ENCODE results near the gene INPP4A. TPM values are rescaled to one million over a fixed set of nuclear protein-coding genes. Genes with fewer than 3 reads are reported as not detected.

Gene INPP4A
- total and polyA plus RNA-seq, 2 donors (not counting 3 experiments of a cell fraction or from before 2014, with no cell fraction given): 14.9 to 28.8 TPM

GRCh38 chr2:98554116-98554861, 109.6 kb downstream of the INPP4A start:
- Histone ChIP-seq H3K9me3 (replicated peaks; ENCODE audit: control insufficient read depth, insufficient read depth, low read length) (no peaks in the 10 kb centered on the region), H3K9ac (replicated peaks; ENCODE audit: extremely low read depth, insufficient read depth, low read length) (no peak overlapping the region), H3K4me1 (ENCODE audit: control insufficient read depth, extremely low read depth, insufficient read depth, low read length) (no peaks in the 10 kb centered on the region), H4K20me1 (replicated peaks; ENCODE audit: control insufficient read depth, extremely low read depth, insufficient read depth, low read length) (no peaks in the 10 kb centered on the region), H3K4me3 (replicated peaks in 1 of 3; ENCODE audit: insufficient read depth in 1 of 3, low read depth in 1 of 3, low read length in 3 of 3) (no peak overlapping the region), H3K36me3 (ENCODE audit: control insufficient read depth in 2 of 2, extremely low read depth in 1 of 2, insufficient read depth in 2 of 2, low read length in 2 of 2) (peaks cover 2 to 29% of the 10 kb centered on the region in 2 experiments), H3K79me2 (ENCODE audit: control insufficient read depth, insufficient read depth, low read length) (no peaks in the 10 kb centered on the region), H3K9me1 (replicated peaks; ENCODE audit: control insufficient read depth, extremely low read depth, insufficient read depth, low read length) (no peaks in the 10 kb centered on the region), H2AFZ (ENCODE audit: low read depth, low read length) (no peak overlapping the region), H3K27ac (ENCODE audit: insufficient read depth, low read depth, low read length) (no peak overlapping the region), H3K4me2 (ENCODE audit: insufficient read depth, low read length) (no peak overlapping the region), H3K27me3 (ENCODE audit: control insufficient read depth in 2 of 2, insufficient read depth in 2 of 2, low read length in 2 of 2) (no peaks in the 10 kb centered on the region)
- CTCF ChIA-PET: no interaction called here
- FAIRE-seq (no peak), DNase-seq (ENCODE audit: low read depth, low spot score) (no peak)
- intact Hi-C loops (cut with micrococcal nuclease) (no loop called here), dilution Hi-C loops (cut with MboI; ENCODE audit: extremely low pct_ligation_motif_present, low sequenced_read_pairs) (no loop called here)
- no TSS peak for BruUV-seq (replicated peaks)
- POLR2A ChIA-PET: no interaction called here
- TF ChIP-seq EZH2 (IDR thresholded peaks at IDR 0.05; ENCODE audit: borderline replicate concordance, low read depth, low read length, severe bottlenecking) (no peak), POLR2AphosphoS5 (IDR thresholded peaks at IDR 0.05; ENCODE audit: insufficient read depth, low read depth, low read length) (no peak), POLR2A (IDR thresholded peaks at IDR 0.05; ENCODE audit: low read depth, low read length) (no peak), GATA2 (IDR thresholded peaks at IDR 0.05; ENCODE audit: insufficient read depth, insufficient read length, low read depth, low read length) (no peak), FOS (IDR thresholded peaks at IDR 0.05; ENCODE audit: borderline replicate concordance, insufficient read depth, low read length) (no peak), MYC (IDR thresholded peaks at IDR 0.05; ENCODE audit: low read depth, low read length) (no peak), JUN (IDR thresholded peaks at IDR 0.05; ENCODE audit: borderline replicate concordance, insufficient read depth, insufficient read length, low read depth) (no peak)
- TF ChIP-seq, protein P1, sequence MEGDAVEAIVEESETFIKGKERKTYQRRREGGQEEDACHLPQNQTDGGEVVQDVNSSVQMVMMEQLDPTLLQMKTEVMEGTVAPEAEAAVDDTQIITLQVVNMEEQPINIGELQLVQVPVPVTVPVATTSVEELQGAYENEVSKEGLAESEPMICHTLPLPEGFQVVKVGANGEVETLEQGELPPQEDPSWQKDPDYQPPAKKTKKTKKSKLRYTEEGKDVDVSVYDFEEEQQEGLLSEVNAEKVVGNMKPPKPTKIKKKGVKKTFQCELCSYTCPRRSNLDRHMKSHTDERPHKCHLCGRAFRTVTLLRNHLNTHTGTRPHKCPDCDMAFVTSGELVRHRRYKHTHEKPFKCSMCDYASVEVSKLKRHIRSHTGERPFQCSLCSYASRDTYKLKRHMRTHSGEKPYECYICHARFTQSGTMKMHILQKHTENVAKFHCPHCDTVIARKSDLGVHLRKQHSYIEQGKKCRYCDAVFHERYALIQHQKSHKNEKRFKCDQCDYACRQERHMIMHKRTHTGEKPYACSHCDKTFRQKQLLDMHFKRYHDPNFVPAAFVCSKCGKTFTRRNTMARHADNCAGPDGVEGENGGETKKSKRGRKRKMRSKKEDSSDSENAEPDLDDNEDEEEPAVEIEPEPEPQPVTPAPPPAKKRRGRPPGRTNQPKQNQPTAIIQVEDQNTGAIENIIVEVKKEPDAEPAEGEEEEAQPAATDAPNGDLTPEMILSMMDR (IDR thresholded peaks at IDR 0.05; ENCODE audit: extremely low read depth in 1 of 2, insufficient read depth in 1 of 2, low read depth in 1 of 2, low read length in 2 of 2): no peak
- TF ChIP-seq, protein P2, sequence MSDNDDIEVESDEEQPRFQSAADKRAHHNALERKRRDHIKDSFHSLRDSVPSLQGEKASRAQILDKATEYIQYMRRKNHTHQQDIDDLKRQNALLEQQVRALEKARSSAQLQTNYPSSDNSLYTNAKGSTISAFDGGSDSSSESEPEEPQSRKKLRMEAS (IDR thresholded peaks at IDR 0.05; ENCODE audit: insufficient read depth, insufficient read length): no peak

Data from endothelial cell of umbilical vein (primary cell).